Stimulated activated naive CD8-positive, alpha-beta T cell treated with anti-CD3 and anti-CD28 coated beads, Interleukin-15, Interleukin-2, amounts not matched to agents 100 U/mL and 50 U/mL, for 24 hours (primary cell): ENCODE measurements around the gene CNOT6.
"Not testable (repeated sequence)": the region's sequence is repeated elsewhere in the genome, so short reads cannot be mapped to it uniquely, and the experiment has no call there.

Source experiments
- ATAC-seq: fragments of 150-1000 bp; cut with Tn5 transposase; one replicate; pipeline ENCODE4 v1.10.0; 2021
- DNase-seq: peaks from one replicate; pipeline ENCODE4 v3.0.0; 2021

The CNOT6 gene

GRCh38 chr5:180516440-180516839, 22.3 kb downstream of the CNOT6 start:
- DNase-seq (no peak), ATAC-seq (no peak)

- ATAC-seq = no peak
- no peak for DNase-seq
Measured at GRCh38 chr5:180519098-180519497, 24.9 kb downstream of the CNOT6 start.

- no peak for DNase-seq
- no peak for ATAC-seq
Measured at GRCh38 chr5:180521101-180521500, 26.9 kb downstream of the CNOT6 start.

GRCh38 chr5:180521591-180521990, 27.4 kb downstream of the CNOT6 start:
- DNase-seq (no peak), ATAC-seq (no peak)

GRCh38 chr5:180522330-180522729, 28.2 kb downstream of the CNOT6 start:
- DNase-seq (no peak), ATAC-seq (no peak)

GRCh38 chr5:180523629-180524466, 29.7 kb downstream of the CNOT6 start:
- DNase-seq = no peak

GRCh38 chr5:180525399-180525798, 31.2 kb downstream of the CNOT6 start:
- ATAC-seq = no peak

More at GRCh38 chr5:180523629-180524466, 29.7 kb downstream of the CNOT6 start:
- ATAC-seq = no peak

GRCh38 chr5:180526269-180526668, 32.1 kb downstream of the CNOT6 start:
- no peak for DNase-seq
- no peak for ATAC-seq

More at GRCh38 chr5:180525399-180525798, 31.2 kb downstream of the CNOT6 start:
- no peak for DNase-seq

- ATAC-seq (no peak), DNase-seq (no peak)
Measured at GRCh38 chr5:180527659-180528058, 33.5 kb downstream of the CNOT6 start.

GRCh38 chr5:180531036-180531585, 36.9 kb downstream of the CNOT6 start:
- not testable (repeated sequence) for ATAC-seq

GRCh38 chr5:180532268-180532667, 38.1 kb downstream of the CNOT6 start:
- no peak for DNase-seq

More at GRCh38 chr5:180531036-180531585, 36.9 kb downstream of the CNOT6 start:
- DNase-seq = not testable (repeated sequence)

GRCh38 chr5:180533845-180534244, 39.7 kb downstream of the CNOT6 start:
- DNase-seq (no peak), ATAC-seq (no peak)

More at GRCh38 chr5:180532268-180532667, 38.1 kb downstream of the CNOT6 start:
- peak; percentile 81 for ATAC-seq

- ATAC-seq (no peak), DNase-seq (no peak)
Measured at GRCh38 chr5:180535573-180535972, 41.4 kb downstream of the CNOT6 start.

GRCh38 chr5:180540050-180540694, 46.0 kb downstream of the CNOT6 start:
- ATAC-seq = peak; percentile 81
- no peak for DNase-seq

- no peak for ATAC-seq
- no peak for DNase-seq
Measured at GRCh38 chr5:180541710-180542109, 47.5 kb downstream of the CNOT6 start.

- DNase-seq = no peak
- ATAC-seq = no peak
Measured at GRCh38 chr5:180545248-180545647, 51.1 kb downstream of the CNOT6 start.

- no peak for DNase-seq
- ATAC-seq = no peak
Measured at GRCh38 chr5:180548563-180548962, 54.4 kb downstream of the CNOT6 start.

- ATAC-seq (no peak), DNase-seq (no peak)
Measured at GRCh38 chr5:180553530-180553929, 59.4 kb downstream of the CNOT6 start.

- DNase-seq = no peak
Measured at GRCh38 chr5:180555168-180555921, 61.2 kb downstream of the CNOT6 start.

GRCh38 chr5:180557217-180557809, 63.1 kb downstream of the CNOT6 start:
- no peak for DNase-seq
- peak; percentile 57 for ATAC-seq

More at GRCh38 chr5:180555168-180555921, 61.2 kb downstream of the CNOT6 start:
- ATAC-seq = no peak

GRCh38 chr5:180558232-180558631, 64.1 kb downstream of the CNOT6 start:
- ATAC-seq (no peak), DNase-seq (no peak)

GRCh38 chr5:180563994-180564393, 69.8 kb downstream of the CNOT6 start:
- DNase-seq (no peak), ATAC-seq (no peak)
